Esophagus squamous epithelium (tissue), 4 donors: ENCODE measurements around the gene IL10.

Experiments
- CTCF ChIP-seq, 6 experiments: fragments of 450-650 bp in 4 of 6; fragments of 200-600 bp in 2 of 6; sonication (generic) in 2 of 6; IDR thresholded peaks; one replicate each; pipeline ENCODE4 v1.5.1; 2016 to 2019; ENCODE audit warnings: antibody characterized with exemption in 6 of 6, mild to moderate bottlenecking in 4 of 6, moderate library complexity in 4 of 6
- POLR2A ChIP-seq, 4 donors: fragments of 450-650 bp; IDR thresholded peaks; one replicate each; pipeline ENCODE4 v1.6.1; 2017; ENCODE audit warnings: antibody characterized with exemption in 4 of 4, mild to moderate bottlenecking in 4 of 4, moderate library complexity in 3 of 4

- TF ChIP-seq POLR2A (IDR thresholded peaks at IDR 0.05) (no peak), CTCF (IDR thresholded peaks at IDR 0.05) (no peak)
Observed at GRCh38 chr1:206805357-206805756, 33.1 kb upstream of the IL10 start.
